GM19438 (cell line): ENCODE measurements around the gene PELI2.

Experiments used
- ATAC-seq: cut with Tn5 transposase; IDR thresholded peaks from one replicate; pipeline ENCODE4 v1.9.1; 2021; ENCODE audit warnings: low read depth; ENCODE audit not compliant: unreplicated experiment

PELI2 gene

GRCh38 chr14:56284641-56285040, 166.4 kb downstream of the PELI2 start:
- no peak for ATAC-seq

DNA sequence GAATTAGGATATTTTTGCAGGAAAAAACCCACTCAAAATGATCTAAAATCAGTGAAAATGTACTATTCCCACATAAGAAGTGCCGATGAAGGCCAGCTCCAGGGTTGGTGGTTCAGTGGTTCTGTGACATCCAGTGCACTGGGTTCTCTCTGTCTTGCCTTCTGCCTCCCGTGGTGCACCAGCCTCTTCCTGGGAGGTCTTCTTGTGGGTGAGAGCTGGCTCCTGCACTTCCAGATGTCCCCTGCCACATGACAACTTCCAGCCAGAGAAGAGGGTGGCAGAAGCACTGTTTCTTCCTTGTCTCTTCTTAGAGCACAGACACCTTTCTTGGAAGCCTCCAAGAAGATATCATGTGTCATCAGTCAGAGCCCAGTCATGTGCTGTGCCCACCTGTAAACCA, 170.9 kb downstream of the PELI2 start:
- ATAC-seq: no peak

- no peak for ATAC-seq
These were observed 172.0 kb downstream of the PELI2 start for GRCh38 chr14:56290195-56290594.

- no peak for ATAC-seq
These were observed 174.8 kb downstream of the PELI2 start for GRCh38 chr14:56292970-56293369.

DNA sequence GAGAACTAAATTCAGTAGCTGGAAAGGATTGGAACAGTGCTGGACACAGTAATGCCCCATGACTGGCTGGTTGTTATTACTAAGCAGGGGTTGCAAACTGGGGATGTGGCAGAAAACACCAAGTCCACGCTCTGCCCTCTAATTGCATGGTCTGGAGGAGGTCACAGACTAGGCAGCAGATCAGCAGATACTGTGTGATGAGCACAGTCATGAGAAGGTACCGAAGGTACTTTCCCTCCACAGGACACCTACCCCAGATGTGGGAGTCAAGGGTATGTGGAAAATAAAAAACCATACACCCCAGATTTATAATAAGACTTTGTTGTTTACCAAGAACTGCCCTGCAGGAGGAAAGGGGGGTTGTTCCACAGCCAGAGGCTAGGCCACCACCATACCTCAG, 175.3 kb downstream of the PELI2 start:
- no peak for ATAC-seq

DNA sequence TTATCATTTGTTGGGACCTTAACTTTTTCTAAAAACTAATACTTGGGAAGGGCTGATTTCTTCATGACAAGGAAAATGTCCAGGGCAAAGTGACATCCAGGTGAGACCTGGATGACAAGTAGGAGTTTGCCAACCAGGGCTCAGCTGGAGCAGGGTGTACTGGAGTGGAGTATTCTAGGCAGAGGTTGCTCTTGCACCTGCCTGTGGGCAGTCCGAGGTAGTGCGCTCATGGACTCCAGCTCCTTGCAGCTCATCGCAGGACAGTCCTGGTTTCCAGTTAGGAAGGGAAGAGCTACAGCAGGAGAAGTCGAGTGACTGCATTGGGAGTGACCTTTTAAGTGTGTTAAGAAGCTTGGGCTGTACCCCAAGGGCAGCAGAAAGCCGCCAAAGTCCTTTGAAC, 175.9 kb downstream of the PELI2 start:
- ATAC-seq: no peak

- no peak for ATAC-seq
These were observed 177.5 kb downstream of the PELI2 start for GRCh38 chr14:56295743-56296142.

GRCh38 chr14:56297449-56297848, 179.2 kb downstream of the PELI2 start:
- ATAC-seq: no peak

DNA sequence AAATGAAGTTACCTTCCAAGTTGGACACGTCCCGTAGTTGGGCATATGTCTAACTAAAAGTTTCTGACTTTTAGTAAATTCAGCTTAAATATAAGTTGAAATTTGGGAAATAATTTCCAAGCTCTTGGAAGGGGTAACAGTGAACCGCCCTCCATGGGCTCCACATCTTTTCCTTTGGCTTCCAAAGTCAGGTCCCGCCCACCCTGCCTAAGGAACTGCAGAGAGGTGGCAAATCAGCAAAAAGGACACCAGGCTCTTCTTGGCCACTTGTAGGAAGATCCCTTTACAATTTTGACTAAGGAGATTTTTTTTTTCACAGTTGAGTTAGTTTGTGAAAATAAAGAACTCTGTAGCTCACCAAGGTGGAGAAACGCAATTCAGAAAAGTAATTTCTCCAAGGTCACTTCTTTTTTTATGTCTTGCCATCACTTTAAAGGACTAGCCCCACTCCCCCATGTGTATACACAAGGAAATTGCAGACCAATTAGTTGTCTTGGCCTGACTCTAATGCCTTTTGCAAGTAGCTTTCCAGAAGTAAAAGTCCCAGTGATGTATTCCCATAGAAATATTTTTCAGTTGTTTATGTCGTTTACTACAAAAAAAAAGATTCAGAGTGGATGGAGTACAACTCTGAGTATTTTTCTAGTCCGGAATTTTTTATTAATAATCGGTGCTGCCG, 181.2 kb downstream of the PELI2 start:
- no peak for ATAC-seq

DNA sequence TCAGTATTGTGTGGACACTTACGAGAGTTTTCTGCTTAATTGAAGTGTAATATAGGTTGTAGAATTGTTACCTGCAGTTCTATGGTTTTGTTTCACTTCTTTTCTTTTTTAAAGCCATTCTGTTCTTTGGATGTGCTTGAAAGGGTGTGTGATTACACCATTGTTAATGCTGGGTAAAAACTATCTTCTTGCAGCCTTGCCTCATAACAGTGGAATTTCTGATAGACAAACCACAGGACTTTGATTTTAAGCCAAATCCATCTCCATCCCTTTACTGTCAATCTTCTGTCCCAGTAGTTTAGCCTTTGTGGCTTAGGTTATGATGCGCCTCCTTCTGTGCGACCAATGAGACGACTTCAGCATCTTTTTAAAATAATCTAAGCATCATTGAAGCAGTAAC, 182.3 kb downstream of the PELI2 start:
- ATAC-seq: no peak

DNA sequence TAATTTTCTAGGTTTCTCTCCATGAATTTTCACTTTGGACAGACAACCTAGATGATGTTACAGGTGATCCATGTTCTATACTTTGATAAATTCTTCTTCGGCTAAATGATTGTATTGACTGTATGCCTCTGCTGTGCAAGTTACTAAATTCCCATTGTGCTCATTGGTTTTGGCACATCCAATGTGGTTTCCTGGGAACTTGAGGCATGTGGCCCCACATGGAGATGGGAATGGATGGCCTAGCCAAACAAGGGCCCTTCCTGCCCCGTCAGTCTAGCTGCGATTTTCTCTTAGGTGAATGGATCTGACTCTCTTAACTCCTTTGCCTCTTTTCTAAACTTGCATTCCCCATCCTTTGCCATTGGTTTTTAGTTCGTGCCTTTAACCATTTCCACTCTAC, 186.2 kb downstream of the PELI2 start:
- ATAC-seq: no peak

DNA sequence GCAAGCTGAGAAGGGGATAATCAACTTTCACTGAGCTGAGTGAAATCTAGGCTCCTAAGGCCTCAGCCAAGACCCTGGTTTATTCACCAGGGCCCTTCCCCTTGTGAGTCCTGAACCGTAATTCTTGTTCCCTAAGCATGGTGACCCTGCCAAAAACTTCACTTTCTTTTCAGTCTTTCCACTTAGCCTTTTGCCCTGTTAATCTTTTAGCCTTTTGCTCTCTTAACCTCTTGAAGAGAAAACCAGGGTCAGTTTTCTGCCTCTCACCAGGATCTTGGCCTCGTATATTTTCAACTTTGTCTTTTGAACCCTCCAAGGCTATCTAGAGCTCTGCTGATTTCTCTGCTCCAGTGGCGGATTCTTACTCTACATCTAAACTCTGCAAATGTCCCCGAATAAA, 191.0 kb downstream of the PELI2 start:
- ATAC-seq: no peak

DNA sequence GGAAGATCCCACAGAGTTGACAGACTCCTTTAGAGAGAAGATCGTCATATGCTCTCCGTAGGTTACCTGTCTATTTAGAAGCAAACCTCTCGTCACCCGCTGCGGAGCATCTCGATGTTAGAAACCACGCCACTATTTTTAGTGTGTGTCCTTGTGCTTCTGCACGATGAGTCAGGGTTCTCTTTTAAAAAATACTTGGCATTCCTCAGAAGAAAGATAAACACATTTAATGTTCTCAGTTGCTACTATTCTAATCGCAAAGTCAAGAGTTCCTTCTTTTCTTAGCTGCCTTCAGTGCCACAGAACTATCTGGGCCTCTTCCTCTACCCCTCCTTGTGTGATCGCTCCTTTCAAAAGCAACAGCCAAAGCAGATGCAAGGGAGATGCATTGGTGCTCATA, 192.4 kb downstream of the PELI2 start:
- ATAC-seq: no peak

GRCh38 chr14:56313789-56314188, 195.6 kb downstream of the PELI2 start:
- no peak for ATAC-seq

- ATAC-seq: no peak
These were observed 200.3 kb downstream of the PELI2 start for GRCh38 chr14:56318393-56319115.

DNA sequence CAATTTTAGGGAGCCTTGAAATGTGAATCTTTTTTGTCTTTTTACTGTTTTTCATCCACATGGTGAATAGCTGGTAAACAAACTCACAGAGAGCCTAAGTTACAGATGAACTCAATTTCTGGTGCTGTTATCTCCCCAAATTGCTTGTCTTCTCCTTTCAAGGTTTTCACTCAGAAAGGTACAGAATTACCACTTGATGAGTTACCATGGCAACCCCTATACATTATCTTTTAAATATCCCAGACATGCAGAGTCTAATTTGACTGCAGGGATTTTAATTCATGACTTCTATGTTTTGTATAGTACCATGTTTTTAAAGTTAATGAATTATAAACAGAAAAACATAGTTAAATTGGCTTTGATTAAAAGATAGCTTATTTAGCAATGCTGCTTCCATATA, 203.7 kb downstream of the PELI2 start:
- ATAC-seq: no peak

- no peak for ATAC-seq
These were observed 204.3 kb downstream of the PELI2 start for GRCh38 chr14:56322531-56322930.

DNA sequence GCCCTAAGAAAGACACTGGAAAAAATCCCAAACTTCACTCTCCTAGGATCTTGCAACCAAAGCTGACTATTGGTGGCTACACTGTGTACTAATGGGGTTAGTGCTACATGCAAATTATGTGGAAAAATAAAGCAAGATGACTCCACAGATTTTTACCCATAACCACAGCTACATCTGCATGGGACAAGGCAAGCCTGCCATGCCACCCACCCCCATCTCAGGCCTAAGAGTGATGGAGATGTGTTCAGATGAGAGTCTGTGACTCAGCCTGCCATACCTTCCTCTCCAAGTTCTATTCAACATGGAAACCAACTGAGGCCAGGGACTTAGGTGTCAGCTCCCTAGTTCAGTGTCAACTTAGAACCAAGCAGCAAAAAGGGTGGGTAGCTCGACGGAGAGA, 206.2 kb downstream of the PELI2 start:
- ATAC-seq: no peak

DNA sequence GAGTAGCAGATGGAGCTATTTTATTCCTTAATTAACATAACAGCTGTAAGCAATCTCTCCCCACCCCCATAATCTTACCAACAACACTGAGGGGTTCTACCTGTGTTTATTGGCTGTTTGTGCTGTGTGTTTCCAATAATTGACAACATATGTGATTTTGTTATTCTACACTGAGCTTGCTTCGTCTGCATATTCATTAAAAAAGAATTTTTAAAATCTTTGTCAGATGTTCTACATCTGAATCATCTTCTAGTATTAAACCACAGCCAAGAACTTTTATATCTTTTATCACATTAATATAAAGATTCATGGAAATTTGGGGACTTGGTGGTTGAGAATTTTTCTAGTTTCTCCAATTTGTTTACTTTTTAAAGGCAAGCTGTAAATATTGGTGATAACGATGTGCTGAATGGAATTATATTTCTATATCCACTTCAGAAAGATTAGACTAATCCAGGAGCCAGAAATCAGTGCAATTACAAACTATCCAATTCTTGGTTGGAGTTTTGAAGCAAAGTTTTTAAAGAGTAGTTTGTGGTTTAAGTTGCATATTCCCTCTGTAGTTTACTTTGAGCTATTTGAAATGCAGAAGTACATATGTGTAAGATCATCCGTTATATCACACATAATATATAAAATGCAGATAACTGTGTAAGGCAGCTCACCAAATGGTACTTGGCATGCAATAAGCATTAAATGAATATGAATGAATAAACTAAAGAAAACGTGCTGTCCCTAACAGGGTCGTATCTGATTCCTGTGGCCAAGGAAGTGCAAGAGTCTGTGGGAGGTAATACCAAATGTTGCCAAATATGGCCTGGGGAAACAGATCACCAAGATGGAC, 206.9 kb downstream of the PELI2 start:
- ATAC-seq: no peak

DNA sequence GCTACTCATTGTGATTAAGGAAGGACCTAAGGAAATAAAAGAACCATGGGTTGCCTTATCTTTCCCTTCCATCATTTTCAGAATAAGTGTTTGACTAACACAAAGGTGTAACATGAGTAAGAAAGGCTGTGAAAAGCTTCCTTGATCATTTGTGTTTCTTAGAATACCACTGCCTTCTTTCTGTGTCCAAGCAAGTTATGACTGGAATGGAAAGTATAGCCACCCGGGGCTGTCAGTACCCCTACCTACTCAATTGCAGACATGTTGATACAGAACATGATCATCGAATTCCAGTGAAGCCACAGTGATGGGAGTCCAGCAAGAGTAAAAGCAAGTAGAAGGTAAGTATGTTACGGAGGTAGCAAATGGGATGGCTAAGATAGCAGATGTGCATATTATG, 209.8 kb downstream of the PELI2 start:
- no peak for ATAC-seq

- ATAC-seq: no peak
These were observed 213.5 kb downstream of the PELI2 start for GRCh38 chr14:56331592-56332216.
